Activated CD8-positive, alpha-beta memory T cell treated with anti-CD3 and anti-CD28 coated beads for 4 hours (primary cell): ENCODE results near the gene KDR.

ENCODE experiments used
- DNase-seq, 2 donors: peaks; one replicate each; pipeline ENCODE4 v3.0.0-alpha.2; 2020; ENCODE audit warnings: low read depth in 2 of 2

KDR gene

DNA sequence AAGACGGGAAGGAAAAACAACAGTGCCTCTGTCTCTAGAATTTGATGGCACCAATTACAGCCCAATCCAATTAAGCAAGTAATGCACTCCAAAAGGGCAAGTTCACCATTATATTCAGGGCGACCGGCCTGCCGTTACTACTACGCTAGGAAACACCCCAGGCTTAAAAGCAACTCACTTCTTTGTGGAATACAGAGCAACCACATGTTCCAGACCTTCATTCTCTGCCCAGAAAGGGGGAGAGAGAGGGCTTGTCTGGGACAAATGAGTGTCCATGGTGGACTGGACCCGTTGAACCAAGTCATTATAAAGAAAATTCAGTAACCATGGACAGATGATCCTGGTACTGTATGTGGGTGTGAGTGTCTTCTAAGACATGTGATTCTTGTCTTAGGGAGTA, 1.6 kb downstream of the KDR start:
- no peak for DNase-seq

DNA sequence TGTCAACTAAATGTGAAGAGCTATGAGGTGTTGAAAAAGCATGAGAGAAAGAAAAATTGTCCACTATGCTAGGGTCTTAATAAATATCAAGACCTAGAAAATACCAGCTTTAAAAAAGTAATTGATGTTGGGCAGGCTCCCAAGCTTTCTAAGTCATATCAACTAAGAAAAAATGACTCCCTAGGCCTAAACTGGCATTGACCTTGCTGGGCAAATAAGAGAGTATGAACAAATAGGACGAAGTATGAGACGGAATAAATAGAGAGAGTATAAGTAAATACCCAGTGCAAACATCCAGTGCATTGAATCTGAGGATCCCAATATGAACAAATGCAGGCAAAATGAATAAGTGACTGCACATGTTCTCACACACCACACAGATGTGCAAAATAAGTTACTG, 3.2 kb downstream of the KDR start:
- no peak for DNase-seq

DNA sequence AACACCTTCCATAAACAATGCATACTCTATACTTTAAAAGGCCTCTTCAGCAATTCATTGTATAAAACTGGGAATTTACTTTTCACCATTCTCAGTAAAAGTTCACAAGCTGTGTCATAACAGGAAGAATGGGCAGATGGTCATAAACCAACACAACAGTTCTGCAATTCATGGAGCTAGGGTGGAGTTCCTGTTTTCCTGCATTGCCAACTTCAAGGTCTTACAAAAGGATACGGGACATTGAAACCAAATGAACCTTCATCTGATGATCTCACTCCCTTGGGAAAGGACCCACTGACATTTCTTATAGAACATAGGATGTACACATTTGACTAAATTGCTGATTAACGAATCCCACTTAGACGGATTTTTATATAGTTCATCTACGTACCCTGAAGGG, 4.1 kb downstream of the KDR start:
- DNase-seq: no peak

DNA sequence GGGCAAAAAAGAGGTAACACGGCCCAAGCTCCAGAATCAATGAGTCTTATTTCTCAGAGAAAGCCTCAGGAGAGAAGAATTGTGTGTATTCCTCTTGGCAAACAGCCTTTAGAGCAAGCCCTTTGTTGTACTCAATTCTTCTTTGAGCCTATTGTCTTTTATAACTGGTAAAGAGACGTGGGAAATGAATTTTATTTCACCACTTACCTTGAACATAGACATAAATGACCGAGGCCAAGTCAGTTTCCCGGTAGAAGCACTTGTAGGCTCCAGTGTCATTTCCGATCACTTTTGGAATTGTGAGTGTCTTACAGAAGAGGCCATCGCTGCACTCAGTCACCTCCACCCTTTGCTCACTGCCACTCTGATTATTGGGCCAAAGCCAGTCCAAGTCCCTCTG, 7.0 kb downstream of the KDR start:
- DNase-seq: no peak

DNA sequence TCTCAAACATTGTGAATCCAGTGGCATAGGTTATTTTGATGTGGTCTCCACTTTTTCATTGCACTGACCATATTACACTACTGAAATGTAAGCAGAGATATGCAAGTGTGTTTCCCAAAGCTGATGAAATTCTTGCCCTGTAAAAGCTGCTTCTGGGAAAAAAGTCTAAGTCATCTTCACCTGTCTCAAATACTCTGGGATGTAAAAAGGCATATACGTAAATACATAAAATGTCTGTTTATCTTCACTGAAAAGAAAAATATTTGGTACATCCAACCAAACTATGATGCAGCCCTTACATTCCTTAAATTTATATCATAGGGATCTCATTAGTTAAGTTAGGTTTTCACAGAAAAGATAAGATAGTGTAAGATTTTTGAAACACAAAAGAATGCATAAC, 7.9 kb downstream of the KDR start:
- no peak for DNase-seq

DNA sequence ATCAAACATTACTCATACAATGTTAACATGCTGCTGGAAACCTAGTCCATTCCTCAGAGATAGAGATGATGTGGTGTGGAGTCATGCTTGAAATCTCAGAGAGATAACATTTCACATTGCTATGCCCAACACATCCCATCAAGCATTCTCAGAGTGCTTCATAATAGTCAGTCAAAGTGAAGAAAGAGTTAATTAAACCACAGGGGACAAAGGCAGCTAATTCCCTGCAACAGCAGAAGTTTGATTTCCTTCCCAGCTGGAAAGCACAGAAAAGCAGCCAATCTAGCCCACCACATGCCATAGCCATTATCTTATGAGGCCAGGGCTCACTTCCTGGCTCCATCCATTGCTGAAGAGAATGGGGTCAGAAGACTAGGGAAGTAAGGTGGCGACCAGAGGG, 8.9 kb downstream of the KDR start:
- no peak for DNase-seq

DNA sequence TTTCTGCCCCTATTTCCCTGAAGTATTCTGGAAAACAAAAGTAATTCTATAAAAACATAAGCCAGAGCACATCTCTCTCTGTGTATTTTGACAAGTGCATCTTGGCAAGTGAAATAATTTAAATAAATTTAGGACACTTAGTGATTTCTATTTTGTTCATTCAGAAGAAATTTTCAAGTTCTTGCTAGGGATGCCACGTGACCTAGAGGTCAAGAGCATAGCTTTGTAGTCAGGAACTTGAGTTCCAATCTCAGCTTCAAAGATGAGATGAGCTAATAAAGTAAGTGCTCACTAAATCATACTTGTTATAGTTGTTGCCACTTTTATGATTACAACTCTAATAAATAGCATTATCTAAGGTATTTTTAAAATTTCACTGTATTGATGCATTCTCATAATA, 13.8 kb downstream of the KDR start:
- no peak for DNase-seq

DNA sequence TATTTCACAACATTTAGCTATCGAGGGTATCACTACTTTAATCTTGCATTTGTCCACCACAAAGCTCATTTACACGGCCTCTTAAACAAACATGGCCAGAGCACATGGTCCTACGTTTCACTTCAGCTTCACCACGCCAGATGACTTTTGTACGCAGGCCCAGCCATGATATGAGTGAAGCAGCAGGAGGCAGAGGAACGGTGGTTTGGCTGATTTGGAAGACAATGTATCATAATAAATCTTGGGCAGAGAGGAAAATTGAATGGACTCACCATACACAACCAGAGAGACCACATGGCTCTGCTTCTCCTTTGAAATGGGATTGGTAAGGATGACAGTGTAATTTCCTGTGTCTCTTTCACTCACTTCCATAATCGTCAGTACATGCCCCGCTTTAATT, 15.3 kb downstream of the KDR start:
- no peak for DNase-seq

DNA sequence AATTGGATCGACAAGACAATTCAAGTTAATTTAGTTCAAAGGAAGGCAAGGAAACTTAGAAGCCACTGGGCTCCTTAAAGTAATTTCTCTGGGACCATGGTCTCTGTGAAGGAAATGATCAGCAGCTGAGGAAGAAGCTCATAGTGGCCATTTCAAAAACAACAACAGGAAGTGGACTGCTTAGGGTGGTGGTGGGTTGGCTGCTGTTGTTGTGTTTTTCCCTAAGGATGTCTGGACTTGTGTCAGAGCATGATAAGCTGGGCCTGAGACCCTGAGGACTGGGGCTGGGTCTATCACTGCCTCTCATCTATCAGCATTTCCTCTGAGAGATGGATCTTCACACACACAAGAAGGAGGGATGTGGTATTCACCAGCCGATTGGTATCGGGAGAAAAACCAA, 18.3 kb downstream of the KDR start:
- no peak for DNase-seq

DNA sequence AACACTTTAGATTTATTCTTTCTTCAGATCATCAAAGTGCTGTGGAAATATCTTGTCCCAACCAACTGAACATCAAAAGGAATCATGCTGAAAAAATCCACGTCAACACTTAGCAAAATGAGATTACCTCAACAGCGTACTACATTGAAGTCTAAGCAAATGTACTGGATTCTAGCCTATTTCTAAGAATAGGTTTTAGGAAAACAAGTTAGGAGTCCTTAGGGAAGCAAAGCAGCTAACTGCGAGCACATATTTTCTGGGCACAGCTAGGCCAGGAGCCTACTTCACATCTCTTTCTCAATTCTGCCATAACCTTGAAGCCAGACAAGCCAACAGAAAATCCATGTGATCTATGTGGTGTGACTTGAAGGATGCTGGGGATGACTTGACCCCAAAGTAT, 22.2 kb downstream of the KDR start:
- no peak for DNase-seq

DNA sequence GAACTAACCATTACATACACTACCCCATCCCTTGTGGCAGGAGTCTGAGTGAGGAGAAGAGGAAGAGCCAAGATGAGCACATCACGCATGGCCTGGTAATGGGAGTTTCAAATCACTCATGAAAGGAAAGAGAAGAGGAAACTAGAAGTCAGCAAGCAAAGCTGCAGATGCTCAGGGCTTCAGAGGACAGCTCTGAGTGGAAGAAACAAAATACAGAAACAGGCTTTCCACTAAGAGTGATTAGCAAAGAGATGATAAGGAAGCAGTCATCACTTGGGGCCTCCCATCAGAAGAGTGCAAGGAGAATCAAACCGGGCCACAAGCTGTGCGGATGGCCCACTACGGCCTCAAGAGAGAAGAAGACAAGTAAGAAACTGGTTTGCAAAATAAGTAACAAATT, 25.6 kb downstream of the KDR start:
- DNase-seq: no peak

DNA sequence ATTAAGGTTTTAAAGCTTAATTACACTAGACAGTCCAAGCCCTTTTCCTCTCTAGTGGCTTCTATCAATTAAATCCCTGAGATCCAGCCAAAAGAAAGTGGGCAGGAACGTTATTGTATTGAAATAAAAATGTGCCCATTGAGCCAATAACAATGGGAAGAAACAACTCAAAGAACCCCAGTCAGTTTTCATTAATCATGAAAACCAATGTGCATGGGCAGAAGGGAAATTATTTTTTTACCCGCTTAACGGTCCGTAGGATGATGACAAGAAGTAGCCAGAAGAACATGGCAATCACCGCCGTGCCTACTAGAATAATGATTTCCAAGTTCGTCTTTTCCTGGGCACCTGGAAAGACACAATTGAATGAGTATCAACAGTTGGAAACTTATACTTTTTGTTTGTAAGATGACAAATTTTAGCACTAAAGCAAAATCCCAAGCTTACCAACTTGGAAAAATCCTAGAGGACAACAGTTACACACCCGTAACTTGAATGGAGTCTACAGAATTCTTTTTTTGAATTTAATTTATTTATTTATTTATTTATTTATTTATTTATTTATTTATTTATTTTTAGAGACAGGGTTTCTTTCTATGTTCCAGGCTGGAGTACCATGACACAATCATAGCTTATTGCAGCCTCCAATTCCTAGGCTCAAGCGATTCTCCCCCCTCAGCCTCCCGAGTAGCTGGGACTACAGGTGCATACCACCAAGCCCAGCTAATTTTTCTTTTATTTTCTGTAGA, 26.8 kb downstream of the KDR start:
- no peak for DNase-seq

DNA sequence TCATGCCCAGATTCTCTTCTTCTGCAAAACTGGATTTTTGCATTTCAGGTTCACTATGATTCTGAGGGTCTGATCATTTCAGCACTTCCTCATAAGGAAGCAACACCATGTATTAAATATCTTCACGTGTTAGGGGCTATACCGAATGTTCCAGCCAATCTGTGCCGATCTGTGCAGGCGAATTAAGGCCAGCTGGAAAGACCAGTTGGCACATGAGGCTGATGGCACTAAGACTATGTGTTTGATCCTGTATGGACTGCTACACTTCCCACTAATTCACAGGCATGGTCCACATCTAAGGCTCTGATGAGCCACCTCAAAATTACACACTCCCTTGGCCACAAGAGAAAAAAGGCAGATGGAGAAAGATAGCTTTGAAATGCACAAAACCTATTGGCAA, 28.8 kb downstream of the KDR start:
- DNase-seq: no peak

DNA sequence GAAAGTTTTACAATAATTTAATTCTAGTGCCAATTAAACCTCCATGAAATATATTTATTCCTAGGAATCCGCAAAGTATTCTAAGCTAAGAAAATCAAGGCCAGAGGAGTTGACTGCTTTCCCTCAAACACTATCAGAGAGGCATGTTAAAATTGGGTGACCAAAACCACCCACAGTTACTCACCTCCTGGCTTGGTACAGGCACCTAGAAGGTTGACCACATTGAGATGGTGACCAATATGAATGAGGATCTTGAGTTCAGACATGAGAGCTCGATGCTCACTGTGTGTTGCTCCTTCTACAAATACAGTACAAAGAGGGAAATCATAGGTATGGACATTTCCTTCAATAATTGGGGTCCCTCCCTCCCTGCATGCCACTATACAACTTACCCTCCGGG, 29.4 kb downstream of the KDR start:
- no peak for DNase-seq

DNA sequence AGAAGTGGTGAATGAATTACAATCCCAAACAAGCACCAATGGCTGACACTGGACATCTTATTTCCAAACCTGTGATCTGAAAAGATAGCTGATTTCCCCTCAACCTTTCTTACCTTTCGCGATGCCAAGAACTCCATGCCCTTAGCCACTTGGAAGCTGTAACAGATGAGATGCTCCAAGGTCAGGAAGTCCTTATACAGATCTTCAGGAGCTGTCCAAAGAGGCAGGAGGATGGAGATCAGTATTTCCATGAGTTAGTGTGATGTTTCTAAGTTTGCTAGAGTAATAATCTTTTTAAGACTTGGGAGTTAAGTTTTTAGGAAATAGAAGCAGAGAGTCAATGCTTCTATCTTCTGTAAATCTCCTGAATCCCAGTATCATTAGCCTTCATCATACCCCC, 32.9 kb downstream of the KDR start:
- no peak for DNase-seq

DNA sequence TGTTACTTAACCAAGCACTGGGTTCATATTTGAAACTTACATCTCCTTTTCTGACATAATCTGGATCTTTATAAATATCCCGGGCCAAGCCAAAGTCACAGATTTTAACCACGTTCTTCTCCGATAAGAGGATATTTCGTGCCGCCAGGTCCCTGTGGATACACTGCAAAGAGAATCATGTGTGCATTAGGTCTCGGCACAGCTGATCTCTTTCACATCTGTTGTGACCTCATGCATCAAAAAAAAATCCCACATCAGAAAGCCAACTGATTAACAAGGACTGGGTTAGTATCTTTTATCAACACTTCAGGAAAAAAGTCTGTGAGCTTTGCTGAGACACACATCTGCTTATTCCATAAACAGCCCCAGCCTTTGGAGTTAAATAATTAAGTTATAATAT, 35.5 kb downstream of the KDR start:
- no peak for DNase-seq

DNA sequence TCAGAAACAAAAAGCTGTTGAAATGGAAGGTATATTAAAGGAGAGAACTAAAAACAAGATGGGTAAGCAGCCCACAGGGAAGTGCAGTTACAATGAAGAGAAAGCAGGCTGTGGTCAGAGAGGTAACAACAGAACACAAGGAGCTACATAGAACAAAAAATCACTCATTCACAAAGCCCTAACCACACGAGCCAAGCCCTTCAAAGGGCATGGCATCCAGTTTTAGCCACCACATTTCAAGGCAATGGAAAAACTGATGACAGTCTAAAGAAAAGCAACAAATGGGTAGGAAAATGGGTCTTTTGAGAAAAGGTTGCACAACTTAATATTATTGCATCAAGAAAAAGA, 37.5 kb downstream of the KDR start:
- no peak for DNase-seq

DNA sequence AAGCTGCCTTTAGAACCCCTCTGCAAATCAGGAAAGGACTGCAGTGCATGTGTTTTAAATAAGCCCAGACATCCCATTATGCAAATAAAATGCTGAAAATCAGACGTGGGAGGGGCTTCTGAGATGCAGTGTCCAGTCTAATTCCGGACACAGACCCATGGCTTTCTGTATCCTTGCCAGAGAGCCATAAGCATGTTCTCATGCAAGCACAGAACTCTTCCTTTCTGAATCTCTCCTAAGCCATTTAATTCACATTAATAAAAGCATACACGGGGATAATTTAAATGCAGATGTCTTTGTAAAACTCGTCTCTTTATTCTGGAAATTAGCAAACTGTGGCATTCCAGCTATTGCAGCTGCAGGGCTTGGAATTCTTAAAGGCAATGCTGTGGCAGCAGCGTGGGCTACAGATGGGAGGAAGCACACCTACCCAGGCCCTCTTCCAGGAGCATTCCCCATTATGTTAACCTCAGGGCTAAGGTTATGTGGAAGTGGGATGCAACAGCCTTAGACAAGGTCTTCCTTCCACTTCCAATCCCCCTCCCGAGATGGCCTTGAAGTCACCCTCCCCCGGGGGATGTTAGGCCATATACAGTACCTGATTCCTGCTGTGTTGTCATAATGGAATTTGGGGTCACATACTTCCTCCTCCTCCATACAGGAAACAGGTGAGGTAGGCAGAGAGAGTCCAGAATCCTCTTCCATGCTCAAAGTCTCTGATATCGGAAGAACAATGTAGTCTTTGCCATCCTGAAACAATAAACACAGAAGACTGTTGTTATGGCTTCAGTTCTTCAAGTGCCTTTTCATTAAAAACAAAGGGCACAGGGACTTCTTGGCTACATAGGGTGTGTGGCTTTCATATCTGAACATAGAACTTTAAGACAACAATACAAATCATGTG, 38.1 kb downstream of the KDR start:
- DNase-seq: no peak

DNA sequence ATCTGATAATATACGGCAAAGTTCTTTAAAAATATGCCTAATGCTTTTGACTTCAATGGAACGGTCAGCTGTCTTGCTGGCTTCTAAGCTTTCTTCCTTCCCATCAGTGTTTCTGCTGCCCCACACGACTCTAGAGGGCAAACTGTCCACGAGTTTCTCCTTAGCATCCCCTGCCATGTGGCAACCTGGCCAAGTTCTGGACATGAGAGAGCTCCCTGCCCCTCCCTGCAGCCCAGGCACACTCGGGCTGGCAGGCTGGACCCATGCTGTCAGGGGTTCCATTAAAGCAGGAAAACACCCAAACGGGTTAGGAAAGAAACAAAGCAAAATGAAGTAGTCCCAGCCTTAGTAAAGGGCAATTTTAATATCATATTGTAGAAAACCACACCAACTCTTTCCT, 38.8 kb downstream of the KDR start:
- no peak for DNase-seq

DNA sequence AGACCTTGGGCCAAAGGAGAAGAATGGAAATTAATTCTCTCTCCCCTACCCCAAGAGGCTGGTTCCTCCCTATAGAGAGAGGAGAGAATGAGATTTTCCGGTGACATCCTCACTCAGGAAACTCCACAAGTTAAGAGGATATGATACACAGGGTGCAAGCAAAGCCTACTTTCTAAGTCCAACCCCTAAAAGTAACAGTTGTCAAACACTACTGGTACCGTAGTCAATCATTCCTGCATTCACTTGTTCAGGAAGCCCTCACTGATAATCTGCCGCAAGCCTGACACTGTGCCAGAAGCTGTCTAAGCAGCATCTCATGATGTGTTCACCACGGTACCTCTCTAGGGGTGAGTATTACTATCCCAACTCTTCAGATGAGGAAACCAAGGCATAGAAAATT, 41.7 kb downstream of the KDR start:
- no peak for DNase-seq

DNA sequence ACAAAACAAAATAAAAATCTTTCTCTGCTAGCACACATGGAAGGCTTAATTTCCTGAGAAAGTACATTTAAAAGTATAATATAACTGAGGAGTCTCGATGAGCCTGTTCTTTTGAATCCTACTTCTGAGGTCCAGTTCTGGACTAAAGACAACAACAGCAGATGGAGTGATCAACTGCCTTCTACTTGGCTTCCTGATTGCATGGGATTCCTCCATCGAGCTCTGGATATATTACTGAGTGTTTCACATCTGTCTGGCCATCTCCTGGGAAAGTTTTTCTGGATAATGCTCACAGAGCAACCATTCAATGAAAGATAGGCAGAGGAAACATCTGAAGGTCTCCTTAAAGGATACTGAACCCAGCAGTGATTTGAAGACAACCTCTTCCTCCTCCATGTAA, 42.6 kb downstream of the KDR start:
- DNase-seq: no peak

DNA sequence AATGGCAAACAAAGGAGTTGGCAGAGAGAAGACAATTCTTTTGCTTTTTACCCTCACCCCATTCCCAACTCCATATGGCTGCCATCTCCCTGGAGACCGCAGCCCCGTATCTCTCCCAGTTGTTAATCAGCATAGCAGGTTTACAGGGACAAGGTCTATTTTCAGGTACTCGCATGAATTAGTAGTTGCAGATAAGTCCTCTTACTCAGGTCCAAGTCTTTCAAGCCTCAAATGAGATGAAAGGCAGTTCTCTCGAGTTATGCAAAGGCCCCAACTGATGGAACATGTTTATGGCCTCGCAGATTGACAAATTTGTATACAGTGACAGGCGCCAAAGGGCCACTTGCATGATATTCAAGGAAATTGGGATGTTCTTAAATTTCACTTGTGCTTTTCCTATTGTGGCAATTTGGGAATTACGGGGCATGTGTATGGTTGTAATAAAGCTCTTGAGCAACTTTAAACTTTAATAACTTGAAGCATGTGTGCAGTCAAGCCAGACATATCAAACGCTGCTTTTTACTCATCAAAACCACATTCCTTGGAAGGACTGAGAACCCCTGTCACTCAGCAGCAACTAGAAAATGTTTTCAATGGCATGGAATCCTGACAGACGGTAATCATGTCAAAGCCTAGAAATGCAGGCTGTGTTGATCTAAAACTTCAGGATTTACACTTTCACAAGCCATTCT, 45.1 kb downstream of the KDR start:
- DNase-seq: no peak
